DMS79 treated with DMSO at 0.1 percent for 48 hours (cell line): ENCODE measurements around the gene ATE1.

Experiments
- DNase-seq: peaks from one replicate; lab custom pipeline; 2025; lab: John Stamatoyannopoulos, UW

ATE1 gene

GRCh38 chr10:121873236-121873635 is 54.6 kb downstream of the ATE1 start:
- no peak for DNase-seq

- DNase-seq: no peak
Observed at GRCh38 chr10:121870413-121870812, 57.4 kb downstream of the ATE1 start.

- DNase-seq: no peak
Observed at GRCh38 chr10:121865554-121865953, 62.3 kb downstream of the ATE1 start.

- DNase-seq: no peak
Observed at GRCh38 chr10:121864653-121865052, 63.2 kb downstream of the ATE1 start.

GRCh38 chr10:121864168-121864567 is 63.7 kb downstream of the ATE1 start:
- no peak for DNase-seq

- no peak for DNase-seq
Observed at GRCh38 chr10:121862649-121863048, 65.2 kb downstream of the ATE1 start.

GRCh38 chr10:121862042-121862441 is 65.8 kb downstream of the ATE1 start:
- DNase-seq: no peak

GRCh38 chr10:121860810-121861209 is 67.0 kb downstream of the ATE1 start:
- DNase-seq: no peak

- DNase-seq: no peak
Observed at GRCh38 chr10:121854809-121855445, 72.9 kb downstream of the ATE1 start.

GRCh38 chr10:121853950-121854349 is 73.9 kb downstream of the ATE1 start:
- no peak for DNase-seq

- DNase-seq: no peak
Observed at GRCh38 chr10:121851786-121852185, 76.0 kb downstream of the ATE1 start.

- DNase-seq: no peak
Observed at GRCh38 chr10:121848082-121848481, 79.7 kb downstream of the ATE1 start.

GRCh38 chr10:121846555-121846954 is 81.3 kb downstream of the ATE1 start:
- no peak for DNase-seq

GRCh38 chr10:121845044-121845784 is 82.6 kb downstream of the ATE1 start:
- no peak for DNase-seq

- no peak for DNase-seq
Observed at GRCh38 chr10:121844537-121844936, 83.3 kb downstream of the ATE1 start.

GRCh38 chr10:121843379-121843778 is 84.5 kb downstream of the ATE1 start:
- no peak for DNase-seq

- no peak for DNase-seq
Observed at GRCh38 chr10:121841862-121842261, 86.0 kb downstream of the ATE1 start.

GRCh38 chr10:121838931-121839330 is 88.9 kb downstream of the ATE1 start:
- DNase-seq: no peak

- DNase-seq: no peak
Observed at GRCh38 chr10:121838149-121838548, 89.7 kb downstream of the ATE1 start.

GRCh38 chr10:121836171-121836570 is 91.7 kb downstream of the ATE1 start:
- DNase-seq: no peak

- no peak for DNase-seq
Observed at GRCh38 chr10:121835376-121835775, 92.5 kb downstream of the ATE1 start.

- no peak for DNase-seq
Observed at GRCh38 chr10:121834757-121835156, 93.1 kb downstream of the ATE1 start.

- no peak for DNase-seq
Observed at GRCh38 chr10:121833387-121833786, 94.4 kb downstream of the ATE1 start.

GRCh38 chr10:121832647-121833046 is 95.2 kb downstream of the ATE1 start:
- DNase-seq: no peak
